GM18907 (cell line): ENCODE data around the gene RNF38.
"Not testable (repeated sequence)": the region's sequence is repeated elsewhere in the genome, so short reads cannot be mapped to it uniquely, and the experiment has no call there.

ENCODE experiments used
- ATAC-seq: cut with Tn5 transposase; IDR thresholded peaks from one replicate; pipeline ENCODE4 v1.9.1; 2021; ENCODE audit warnings: mild to moderate bottlenecking, moderate library complexity; ENCODE audit not compliant: unreplicated experiment

The RNF38 gene

DNA sequence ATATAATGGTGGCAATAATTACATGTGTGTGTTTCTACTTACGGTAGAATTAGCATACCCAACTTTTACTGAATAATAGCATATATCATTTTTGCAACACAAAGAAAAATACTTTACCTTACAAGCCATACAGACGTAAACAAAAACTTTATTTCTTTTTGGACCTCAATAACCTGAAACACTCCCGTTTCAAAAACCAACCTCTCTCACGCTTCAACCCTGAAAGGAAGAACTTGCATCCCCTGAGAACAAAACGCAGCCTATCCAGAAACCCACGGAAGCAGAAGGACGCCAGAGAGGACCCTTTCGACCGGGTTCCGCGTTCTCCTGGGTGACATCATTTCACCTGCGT, at the start of gene RNF38:
Gene RNF38 (minus strand): TSS at position 290 of the 352 bp plus-strand sequence. CDS start 161 bp downstream, at position 129.
- no peak for ATAC-seq

DNA sequence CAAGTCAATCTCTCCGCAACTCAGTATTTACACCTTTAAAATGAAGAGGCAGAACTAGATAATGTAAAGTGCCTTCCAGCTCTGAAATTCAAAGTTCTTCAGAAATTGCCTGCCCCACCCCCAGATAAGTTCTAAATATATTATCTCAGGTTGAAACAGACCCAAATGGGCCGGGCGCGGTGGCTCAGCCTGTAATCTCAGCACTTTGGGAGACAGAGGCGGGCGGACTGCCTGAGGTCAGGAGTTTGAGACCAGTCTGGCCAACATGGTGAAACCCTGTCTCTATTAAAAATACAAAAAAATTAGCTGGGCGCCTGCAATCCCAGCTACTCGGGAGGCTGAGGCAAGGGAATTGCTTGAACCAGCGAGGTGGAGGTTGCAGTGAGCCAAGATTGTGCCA, 48.5 kb upstream of the RNF38 start:
- ATAC-seq: not testable (repeated sequence)

DNA sequence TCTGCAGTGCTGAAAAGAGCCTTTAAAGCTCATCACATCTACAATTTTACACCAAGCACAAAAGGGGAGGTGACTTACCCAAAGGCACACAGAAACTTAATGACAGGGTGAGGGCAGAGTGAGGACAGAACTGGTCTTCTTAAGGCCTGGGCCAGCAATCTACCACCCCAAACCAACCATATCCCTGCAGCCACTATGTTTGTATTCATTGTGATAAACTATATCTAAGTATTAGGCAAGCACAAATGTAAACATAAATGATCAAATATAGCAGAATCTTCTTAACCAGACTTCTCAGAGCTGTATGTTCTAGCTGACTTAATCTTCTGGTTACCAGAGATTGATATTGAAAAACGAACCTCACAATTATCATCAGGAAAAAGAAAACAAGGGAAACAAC, 47.9 kb upstream of the RNF38 start:
- no peak for ATAC-seq

DNA sequence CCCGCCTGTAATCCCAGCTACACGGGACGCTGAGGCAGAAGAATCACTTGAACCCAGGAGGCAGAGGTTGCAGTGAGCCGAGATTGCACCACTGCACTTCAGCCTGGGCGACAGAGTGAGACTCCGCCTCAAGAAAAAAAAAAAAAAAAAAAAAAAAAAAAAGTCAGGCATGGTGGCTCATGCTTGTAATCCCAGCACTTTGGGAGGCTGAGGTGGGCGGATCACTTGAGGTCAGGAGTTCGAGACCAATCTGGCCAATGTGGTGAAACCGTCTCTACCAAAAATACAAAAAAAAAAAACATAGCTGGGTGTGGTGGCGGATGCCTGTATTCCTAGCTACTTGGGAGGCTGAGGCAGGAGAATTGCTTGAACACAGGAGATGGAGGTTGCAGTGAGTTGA, 46.6 kb upstream of the RNF38 start:
- not testable (repeated sequence) for ATAC-seq

DNA sequence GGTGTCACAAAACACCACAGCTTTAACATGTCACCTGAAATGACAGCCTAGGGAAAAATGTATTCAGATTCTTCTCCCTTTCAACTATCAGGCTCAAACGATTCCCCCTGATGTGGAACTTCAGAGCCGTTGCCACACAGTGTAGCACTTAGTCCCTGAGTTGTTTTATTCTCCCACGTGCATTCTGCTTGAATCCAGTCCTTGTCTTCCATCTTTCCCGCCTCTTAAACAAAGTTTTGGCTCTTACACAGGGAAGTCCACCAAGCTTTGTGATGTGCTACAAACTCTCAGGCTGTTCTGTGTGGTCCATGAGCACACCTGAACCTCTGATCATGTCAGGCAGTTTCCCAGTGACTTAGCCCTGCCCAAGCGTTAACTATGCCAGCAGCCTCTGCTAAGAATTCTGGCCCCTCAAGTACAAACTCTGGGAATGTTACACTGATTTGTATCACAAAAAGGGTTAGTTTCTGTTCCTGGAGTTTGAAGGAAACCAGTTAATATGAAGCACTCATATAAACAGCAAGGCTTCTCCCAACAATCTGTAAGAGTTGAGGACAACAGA, 45.8 kb upstream of the RNF38 start:
- no peak for ATAC-seq

DNA sequence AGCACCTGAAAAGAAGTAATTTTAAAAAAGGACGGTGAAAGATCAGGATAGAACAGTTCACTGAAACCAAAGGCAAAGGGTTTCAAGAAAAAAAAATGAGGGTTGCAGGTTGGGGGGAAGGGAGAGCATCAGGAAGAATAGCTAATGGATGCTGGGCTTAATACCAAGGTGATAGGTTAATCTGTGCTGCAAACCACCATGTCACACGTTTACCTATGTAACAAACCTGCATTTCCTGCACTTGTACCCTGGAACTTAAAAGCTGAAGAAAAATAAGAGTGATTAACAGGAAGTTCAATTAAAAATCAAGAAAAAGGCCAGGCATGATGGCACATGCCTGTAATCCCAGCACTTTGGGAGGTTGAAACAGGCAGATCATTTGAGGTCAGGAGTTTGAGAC, 44.1 kb upstream of the RNF38 start:
- no peak for ATAC-seq

DNA sequence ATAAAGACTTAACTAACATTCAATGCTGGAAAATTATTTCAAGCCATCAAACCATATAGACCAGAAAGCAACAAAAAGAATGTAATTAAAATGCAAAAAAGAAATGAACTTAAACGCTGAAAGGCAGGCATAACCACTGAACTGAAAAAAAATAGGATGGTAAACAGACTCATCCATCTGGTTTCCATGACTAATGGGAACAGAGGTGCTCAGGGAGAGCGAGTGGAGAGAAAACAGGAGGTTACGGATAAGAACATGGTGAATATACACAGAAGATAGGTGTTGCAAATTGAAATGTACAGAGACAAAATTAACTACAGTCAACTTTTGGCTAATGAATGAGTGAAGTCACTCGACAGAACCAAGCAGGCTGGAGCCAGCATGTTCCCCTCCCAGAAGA, 43.5 kb upstream of the RNF38 start:
- ATAC-seq: no peak

DNA sequence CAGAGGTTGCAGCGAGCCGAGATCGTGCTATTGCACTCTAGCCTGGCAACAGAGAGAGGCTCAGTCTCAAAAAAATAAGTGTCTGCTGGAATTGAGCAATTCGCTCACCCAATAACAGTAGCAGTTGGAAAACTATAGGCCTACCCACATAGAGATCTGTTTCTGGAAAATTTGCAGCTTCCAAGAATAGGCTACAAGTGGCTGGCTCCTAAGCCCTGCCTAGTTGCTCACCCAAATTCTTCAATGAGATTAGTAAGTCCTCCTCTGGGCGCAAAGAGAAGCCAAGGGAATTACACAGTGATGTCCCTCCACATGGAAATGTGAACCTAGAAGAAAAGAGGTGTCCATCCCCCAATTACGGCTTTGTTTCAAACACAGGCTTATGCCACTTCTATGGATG, 42.6 kb upstream of the RNF38 start:
- no peak for ATAC-seq

DNA sequence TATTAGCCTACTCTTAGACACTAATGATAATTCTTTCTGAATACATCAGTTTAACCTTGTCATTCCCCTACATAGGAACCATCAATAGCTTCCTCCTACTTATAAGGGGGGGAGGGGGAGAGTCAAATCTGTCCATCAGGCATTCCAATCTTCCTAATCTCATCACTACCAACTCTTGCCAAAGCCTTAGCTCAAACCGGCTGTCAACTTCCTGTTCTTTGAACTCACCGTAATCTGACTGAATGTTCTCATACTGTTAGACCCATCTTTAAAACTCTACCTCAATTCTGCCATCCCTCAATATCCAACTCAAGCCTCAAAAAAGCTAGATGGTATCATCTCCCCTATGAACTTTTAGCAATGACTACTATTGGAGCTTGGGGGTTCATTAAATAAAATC, 41.9 kb upstream of the RNF38 start:
- ATAC-seq: no peak

DNA sequence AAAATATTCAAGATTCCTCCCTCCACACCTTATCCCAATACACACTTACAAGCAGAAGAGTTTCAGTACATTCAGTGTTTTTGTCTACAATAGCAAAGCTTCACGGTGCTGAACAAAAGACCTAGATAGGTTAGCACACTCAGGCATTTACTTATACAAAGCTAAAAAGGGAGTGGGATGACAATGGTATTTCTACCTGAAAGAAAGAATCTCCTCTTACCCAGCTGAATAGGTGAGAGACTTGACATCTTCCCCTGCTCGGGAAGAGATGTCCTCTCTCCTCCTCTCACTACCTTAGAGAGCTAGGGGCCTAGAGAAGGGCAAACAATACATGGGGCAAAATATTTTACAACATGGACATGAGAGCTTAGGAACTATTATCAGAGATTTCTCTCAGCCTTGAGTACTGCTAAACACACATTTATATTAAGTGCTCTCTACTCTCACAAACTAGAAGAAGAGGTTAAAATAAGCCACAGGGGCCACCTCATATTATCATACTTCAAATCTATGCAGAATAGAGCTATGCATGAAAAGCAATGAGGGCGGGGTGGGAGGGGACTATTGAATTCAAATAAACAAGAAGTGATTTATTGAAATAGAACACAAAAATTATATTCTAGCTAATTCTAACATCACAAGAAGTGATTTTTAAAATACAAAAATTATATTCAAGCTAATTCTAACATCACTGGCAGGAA, 38.6 kb upstream of the RNF38 start:
- ATAC-seq: no peak

DNA sequence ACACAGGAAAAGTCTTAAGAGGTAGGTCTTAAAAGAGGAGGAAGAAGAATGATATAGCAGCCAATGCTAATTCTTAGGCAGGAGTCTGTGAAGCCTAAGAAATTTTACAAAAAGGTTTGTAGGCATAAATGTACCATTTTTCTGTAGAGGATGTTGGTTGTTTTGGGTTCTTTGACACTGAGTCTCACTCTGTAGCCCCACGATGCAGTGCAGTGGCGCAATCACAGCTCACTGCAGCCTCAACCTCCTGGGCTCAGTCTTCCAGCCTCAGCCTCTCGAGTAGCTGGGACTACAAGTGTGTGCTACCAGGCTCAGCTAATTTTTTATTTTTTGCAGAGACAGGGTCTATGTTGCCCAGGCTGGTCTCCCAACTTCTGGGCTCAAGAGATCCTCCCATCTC, 37.7 kb upstream of the RNF38 start:
- ATAC-seq: no peak

DNA sequence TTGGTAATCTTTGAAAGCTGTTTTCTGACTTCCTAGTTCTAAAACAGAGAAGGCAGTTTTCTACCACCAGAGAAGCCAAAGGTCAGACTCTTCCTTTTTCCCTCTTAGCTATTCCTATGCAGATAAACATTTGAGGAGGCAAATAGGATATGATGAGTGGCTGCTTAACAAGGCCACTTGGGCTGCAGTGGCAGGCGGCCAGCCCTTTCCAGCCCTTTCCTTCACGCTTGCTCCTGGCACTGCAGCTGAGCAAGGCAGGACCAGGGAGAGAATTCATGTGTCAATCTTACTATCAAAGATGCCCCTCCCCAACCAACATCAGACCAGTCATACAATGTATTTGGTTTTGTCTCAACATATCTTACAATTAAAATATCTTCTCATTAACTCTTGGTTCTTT, 36.8 kb upstream of the RNF38 start:
- no peak for ATAC-seq

DNA sequence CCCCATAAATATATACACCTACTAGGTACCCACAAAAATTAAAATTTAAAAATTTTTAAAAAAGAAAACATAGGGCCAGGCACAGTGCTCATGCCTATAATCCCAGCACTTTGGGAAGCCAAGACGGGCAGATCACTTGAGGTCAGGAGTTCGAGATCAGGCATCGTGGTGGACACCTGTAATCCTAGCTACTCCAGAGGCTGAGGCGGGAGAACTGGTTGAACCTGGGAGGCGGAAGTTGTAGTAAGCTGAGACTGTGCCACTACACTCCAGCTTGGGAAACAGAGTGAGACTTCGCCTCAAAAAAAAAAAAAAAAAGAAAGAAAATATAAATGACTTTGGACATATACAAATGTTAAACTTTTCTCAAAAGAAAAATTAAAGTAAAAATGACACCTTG, 33.3 kb upstream of the RNF38 start:
- no peak for ATAC-seq

DNA sequence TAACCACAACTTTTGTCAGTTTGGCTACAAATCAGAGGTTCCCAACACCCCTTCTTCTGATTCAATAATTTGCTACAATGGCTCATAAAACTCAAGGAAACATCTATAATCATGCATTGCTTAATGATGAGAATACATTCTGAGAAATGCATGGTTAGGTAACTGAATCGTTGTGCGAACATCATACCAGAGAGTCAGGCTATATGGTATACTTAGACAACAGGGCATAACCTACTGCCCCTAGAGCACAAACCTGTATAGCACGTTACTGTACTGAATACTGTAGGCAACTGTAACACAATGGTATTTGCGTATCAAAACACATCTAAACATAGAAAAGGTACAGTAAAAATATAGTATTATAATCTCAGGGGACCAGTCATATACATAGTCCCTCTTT, 31.0 kb upstream of the RNF38 start:
- ATAC-seq: no peak

DNA sequence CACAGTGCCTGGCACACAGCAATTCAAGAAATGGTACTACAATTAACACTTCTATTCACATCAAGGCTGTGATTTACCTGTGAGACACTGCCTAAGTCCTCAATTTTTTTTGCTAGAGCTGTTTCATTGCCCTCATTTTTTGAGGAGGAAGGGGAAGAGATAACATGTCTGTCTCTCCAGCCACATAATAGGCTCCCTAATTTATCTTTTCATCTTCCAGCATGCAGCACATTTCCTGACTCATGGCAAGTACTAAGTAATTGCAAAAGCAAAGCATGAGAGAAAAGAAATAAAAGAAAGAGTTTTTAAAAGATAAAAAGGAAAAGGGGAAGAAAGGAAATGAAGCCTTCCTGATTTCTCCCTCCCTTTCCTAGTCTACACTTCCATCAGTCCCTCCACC, 26.9 kb upstream of the RNF38 start:
- no peak for ATAC-seq

DNA sequence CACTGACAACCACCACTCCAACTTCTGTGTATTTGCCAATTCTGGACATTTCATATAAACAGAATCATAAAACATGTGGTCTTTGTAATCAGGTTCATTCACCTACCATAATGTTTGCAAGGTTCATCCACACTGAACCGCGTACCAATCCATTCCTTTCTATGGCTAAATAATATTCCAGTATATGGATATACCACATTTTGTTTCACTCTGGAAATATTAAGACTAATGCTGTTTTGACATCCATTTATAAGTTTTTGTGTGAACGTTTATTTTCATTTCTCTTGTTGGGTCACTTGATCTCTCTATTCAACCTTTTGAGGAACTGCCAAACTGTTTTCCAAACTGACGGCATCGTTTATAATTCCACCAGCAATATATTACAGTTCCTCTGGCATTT, 26.3 kb upstream of the RNF38 start:
- ATAC-seq: no peak

DNA sequence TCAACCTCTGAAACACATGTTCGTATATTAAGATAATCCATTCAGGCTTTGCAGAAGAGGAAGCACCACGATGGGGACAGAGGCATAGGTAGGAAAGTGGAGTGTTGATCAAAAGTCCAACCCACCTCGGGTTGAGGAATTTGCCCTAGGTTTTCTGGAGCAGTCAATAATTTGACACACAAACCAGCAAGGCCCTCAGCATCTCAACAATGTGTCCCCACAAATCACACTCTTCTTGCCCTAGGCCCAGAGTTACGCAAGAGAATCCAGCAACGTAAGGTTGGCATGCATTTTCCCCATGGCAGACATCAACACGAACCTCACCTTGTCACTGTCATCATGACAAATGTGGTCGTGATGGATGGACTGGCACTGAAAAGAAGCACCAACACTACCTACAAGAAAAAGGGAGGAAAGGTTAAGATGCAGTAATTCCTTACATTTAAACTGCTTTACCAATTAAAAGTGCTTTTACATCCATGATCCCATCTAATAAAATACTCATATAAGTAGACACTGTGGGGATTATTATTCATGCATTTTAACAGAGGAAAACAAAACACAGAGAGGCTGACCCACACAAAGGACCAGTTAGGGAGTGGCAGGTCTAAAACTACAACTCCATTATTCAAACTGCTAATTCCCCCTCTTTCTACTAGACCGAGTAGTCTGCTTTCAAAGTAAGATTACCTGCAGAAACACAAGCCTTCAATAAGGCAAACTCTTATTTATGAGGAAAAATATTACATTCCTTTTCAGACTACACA, 24.4 kb upstream of the RNF38 start:
- no peak for ATAC-seq

DNA sequence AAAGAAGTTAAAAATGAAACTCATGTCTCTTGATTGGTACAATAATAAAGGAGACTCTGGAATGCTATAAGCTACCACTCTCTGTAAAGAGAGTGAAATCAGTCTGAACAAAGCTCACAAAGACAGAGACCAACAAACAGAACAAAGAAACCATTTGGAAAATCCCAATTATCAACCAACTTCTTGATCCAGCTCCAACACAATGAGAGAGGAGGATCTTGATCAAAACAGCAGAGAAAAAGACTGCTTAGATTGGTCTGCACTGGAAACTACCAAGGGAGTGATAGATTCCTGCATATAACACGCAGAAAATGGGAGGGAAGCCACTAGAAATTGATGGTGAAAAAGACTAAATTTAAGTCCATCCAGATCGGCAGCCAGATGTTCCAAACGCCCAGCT, 23.1 kb upstream of the RNF38 start:
- ATAC-seq: no peak

DNA sequence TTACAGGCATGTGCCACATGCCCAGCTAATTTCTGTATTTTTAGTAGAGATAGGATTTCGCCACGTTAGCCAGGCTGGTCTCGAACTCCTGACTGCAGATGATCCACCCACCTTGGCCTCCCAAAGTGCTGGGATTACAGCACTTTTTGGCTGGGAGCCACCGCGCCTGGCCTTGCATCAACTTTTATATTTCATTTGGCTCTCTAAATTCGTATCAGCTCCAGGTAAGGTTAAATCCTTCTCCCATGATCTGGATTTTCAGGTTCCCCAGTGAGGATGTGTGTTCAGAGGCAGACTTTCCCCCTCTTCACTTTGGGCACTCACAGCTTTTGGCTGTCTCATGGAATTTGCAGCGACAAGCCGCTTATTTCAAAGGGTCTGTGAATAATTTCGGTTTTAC, 16.8 kb upstream of the RNF38 start:
- no peak for ATAC-seq

DNA sequence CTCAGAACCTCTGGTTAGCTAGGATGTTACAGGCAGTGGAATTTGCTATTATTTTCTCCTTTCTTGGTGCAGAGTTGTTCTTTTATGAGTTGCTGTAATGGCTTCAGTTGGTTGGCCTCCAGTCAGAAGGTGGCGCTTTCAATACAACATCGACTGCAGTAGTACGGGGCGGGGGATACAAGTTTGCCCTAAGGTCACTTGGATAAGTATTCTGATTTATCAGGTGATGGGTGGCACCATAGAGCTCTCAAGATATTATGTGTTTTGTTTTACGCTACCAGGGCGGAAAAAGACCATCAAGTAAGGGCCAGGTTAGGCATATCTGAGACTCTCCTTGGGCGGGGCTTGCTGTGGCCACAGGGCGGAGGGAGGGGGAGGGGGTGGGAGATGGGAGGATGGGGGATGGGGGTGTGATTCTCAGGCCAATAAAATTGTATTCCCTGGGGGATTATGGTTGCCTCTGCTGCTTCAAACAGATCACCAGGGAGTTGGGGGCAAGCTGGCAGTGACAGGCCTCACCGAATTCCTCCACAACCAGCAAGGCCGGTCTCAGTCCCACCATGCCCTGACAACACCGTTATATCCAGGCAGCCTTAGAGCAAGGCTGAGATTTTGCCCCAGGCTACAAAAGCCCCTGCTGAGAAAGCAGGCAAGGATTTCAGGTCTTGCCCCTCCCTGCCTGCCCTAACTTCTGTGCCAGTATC, 15.9 kb upstream of the RNF38 start:
- no peak for ATAC-seq

DNA sequence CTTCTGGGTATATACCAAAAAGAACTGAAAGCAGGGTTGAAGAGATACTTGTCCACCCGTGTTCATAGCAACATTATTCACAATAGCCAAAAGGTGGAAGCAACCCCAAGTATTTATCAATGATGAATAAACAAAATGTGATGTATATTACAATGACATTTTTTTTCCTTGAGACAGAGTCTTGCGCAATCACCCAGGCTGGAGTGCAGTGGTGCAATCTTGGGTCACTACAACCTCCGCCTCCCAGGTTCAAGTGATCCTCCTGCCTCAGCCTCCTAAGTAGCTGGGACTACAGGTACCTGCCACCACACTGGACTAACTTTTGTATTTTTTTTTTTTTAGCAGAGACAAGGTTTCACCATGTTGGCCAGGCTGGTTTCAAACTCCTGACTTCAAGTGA, 11.3 kb upstream of the RNF38 start:
- not testable (repeated sequence) for ATAC-seq

DNA sequence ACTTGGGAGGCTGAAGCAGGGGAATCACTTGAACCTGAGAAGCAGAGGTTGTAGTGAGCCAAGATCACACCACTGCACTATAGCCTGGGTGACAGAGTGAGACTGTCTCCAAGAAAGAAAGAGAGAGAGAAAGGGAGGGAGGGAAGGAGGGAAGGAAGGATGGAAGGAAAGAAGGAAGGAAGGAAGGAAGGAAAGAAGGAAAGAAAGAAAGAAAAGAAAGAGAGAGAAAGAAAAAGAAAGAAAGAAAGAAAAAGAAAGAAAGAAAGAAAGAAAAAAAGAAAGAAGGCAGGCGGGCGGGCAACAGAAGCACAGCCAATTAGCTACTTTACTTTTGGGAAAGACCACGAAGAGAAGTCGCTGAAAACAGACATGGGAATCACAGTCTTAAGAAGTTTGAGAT, 9.0 kb upstream of the RNF38 start:
- ATAC-seq: not testable (repeated sequence)
